NCI-H345 treated with DMSO at 0.1 percent for 48 hours (cell line): ENCODE results near the gene TNS4.

ENCODE experiments used
- DNase-seq: peaks from one replicate; lab custom pipeline; 2025; ENCODE audit not compliant: unreplicated experiment; lab: John Stamatoyannopoulos, UW

TNS4 gene

GRCh38 chr17:40535924-40536294 is 34.5 kb upstream of the TNS4 start:
- DNase-seq, result no peak

GRCh38 chr17:40535438-40535837 is 34.0 kb upstream of the TNS4 start:
- DNase-seq, result no peak

GRCh38 chr17:40534371-40535189 is 33.2 kb upstream of the TNS4 start:
- DNase-seq, result no peak

- DNase-seq, result no peak
Measured at GRCh38 chr17:40533896-40534295, 32.5 kb upstream of the TNS4 start.

GRCh38 chr17:40532520-40533253 is 31.3 kb upstream of the TNS4 start:
- no peak for DNase-seq

- DNase-seq, result no peak
Measured at GRCh38 chr17:40531051-40531991, 29.9 kb upstream of the TNS4 start.

- no peak for DNase-seq
Measured at GRCh38 chr17:40530531-40530994, 29.1 kb upstream of the TNS4 start.

GRCh38 chr17:40529991-40530390 is 28.6 kb upstream of the TNS4 start:
- DNase-seq, result no peak

- DNase-seq, result no peak
Measured at GRCh38 chr17:40528692-40529417, 27.4 kb upstream of the TNS4 start.

GRCh38 chr17:40526668-40527067 is 25.2 kb upstream of the TNS4 start:
- no peak for DNase-seq

GRCh38 chr17:40525294-40525693 is 23.9 kb upstream of the TNS4 start:
- no peak for DNase-seq

GRCh38 chr17:40524243-40524965 is 23.0 kb upstream of the TNS4 start:
- DNase-seq, result no peak

GRCh38 chr17:40522961-40523310 is 21.5 kb upstream of the TNS4 start:
- no peak for DNase-seq

- DNase-seq, result no peak
Measured at GRCh38 chr17:40522250-40522960, 21.0 kb upstream of the TNS4 start.

- DNase-seq, result no peak
Measured at GRCh38 chr17:40520991-40521453, 19.6 kb upstream of the TNS4 start.

GRCh38 chr17:40519089-40519775 is 17.8 kb upstream of the TNS4 start:
- DNase-seq, result no peak

- no peak for DNase-seq
Measured at GRCh38 chr17:40518401-40519088, 17.1 kb upstream of the TNS4 start.

GRCh38 chr17:40517981-40518380 is 16.6 kb upstream of the TNS4 start:
- no peak for DNase-seq
